HepG2 (cell line): ENCODE measurements around the gene MTHFD1. TPM values are rescaled to one million over a fixed set of nuclear protein-coding genes. Genes with fewer than 3 reads are reported as not detected.
A peak's percentile ranks its signal among the peaks of the same experiment; 100 is the strongest.

Source experiments
- ARID2 ChIP-seq: sonication (generic); formaldehyde crosslinking; IDR thresholded peaks from 2 replicates; pipeline ENCODE4 v1.8.1; 2022; ENCODE audit warnings: mild to moderate bottlenecking, missing genetic modification reagents, borderline replicate concordance
- ATF2 ChIP-seq: sonication (generic); formaldehyde crosslinking; IDR thresholded peaks from 2 replicates; pipeline ENCODE4 v1.4.0; 2020; ENCODE audit warnings: missing genetic modification reagents
- CEBPZ ChIP-seq: IDR thresholded peaks from 2 replicates; pipeline ENCODE4 v1.6.1; 2012; ENCODE audit warnings: low read length, improper control_type of control experiment
- CHD4 ChIP-seq: fragments of 200-600 bp; sonication (generic); IDR thresholded peaks from 2 replicates; pipeline ENCODE4 v1.7.0; 2017; ENCODE audit warnings: mild to moderate bottlenecking, low read length, borderline replicate concordance
- HMG20B ChIP-seq: conservative IDR thresholded peaks from 2 replicates; pipeline ENCODE4 v1.6.1; 2016; ENCODE audit warnings: missing genetic modification reagents, missing compliant biosample characterization
- MYPOP ChIP-seq: sonication (generic); formaldehyde crosslinking; IDR thresholded peaks from 2 replicates; pipeline ENCODE4 v1.8.1; 2023; ENCODE audit warnings: mild to moderate bottlenecking, moderate library complexity, missing genetic modification reagents
- NR3C1 ChIP-seq: sonication (generic); formaldehyde crosslinking; IDR thresholded peaks from 2 replicates; pipeline ENCODE4 v1.4.0; 2020; ENCODE audit warnings: missing genetic modification reagents
- PHF5A ChIP-seq: IDR thresholded peaks from one replicate; pipeline ENCODE4 v1.6.1; 2018; ENCODE audit warnings: low read depth, missing genetic modification reagents; ENCODE audit not compliant: unreplicated experiment
- PLRG1 ChIP-seq: fragments of 450-650 bp; conservative IDR thresholded peaks from 2 replicates; pipeline ENCODE4 v1.6.1; 2016
- SNAPC2 ChIP-seq: sonication (generic); formaldehyde crosslinking; IDR thresholded peaks from 2 replicates; pipeline ENCODE4 v1.8.1; 2022; ENCODE audit warnings: mild to moderate bottlenecking, missing genetic modification reagents
- SOX13 ChIP-seq, 3 experiments: fragments of 450-650 bp in 1 of 3; sonication (generic) in 1 of 3; formaldehyde crosslinking in 1 of 3; IDR thresholded peaks in 2 of 3; conservative IDR thresholded peaks in 1 of 3; 2 replicates each; pipeline versions ENCODE4 v1.5.0 to v1.6.1; 2016 to 2020; ENCODE audit warnings: antibody characterized with exemption in 1 of 3, mild to moderate bottlenecking in 1 of 3, missing compliant biosample characterization in 1 of 3, missing genetic modification reagents in 1 of 3, moderate library complexity in 1 of 3
- SRF ChIP-seq: IDR thresholded peaks from 2 replicates; pipeline ENCODE4 v1.6.1; 2011; ENCODE audit warnings: mild to moderate bottlenecking, low read depth, low read length, moderate library complexity
- TOE1 ChIP-seq: sonication (generic); formaldehyde crosslinking; IDR thresholded peaks from 2 replicates; pipeline ENCODE4 v1.4.0; 2020; ENCODE audit warnings: mild to moderate bottlenecking, missing genetic modification reagents
- ZMYM3 ChIP-seq: sonication (generic); formaldehyde crosslinking; IDR thresholded peaks from 2 replicates; pipeline ENCODE4 v1.5.1; 2020; ENCODE audit warnings: mild to moderate bottlenecking, missing genetic modification reagents
- ZNF234 ChIP-seq: sonication (generic); formaldehyde crosslinking; conservative IDR thresholded peaks from 2 replicates; pipeline ENCODE4 v1.5.1; 2020; ENCODE audit warnings: mild to moderate bottlenecking, missing genetic modification reagents
- ZNF296 ChIP-seq: sonication (generic); formaldehyde crosslinking; conservative IDR thresholded peaks from 2 replicates; pipeline ENCODE4 v1.5.0; 2020; ENCODE audit warnings: mild to moderate bottlenecking, missing genetic modification reagents
- ZNF362 ChIP-seq: sonication (generic); formaldehyde crosslinking; IDR thresholded peaks from 2 replicates; pipeline ENCODE4 v1.4.0; 2020; ENCODE audit warnings: missing genetic modification reagents, mild to moderate bottlenecking, borderline replicate concordance
- ZNF552 ChIP-seq: sonication (generic); formaldehyde crosslinking; IDR thresholded peaks from 2 replicates; pipeline ENCODE4 v1.9.0; 2022; ENCODE audit warnings: missing genetic modification reagents, mild to moderate bottlenecking, borderline replicate concordance
- ZNF678 ChIP-seq: sonication (generic); formaldehyde crosslinking; IDR thresholded peaks from 2 replicates; pipeline ENCODE4 v1.4.0; 2020; ENCODE audit warnings: mild to moderate bottlenecking, missing genetic modification reagents
- ZNF7 ChIP-seq: IDR thresholded peaks from 2 replicates; pipeline ENCODE4 v1.6.1; 2016; ENCODE audit warnings: missing biosample characterization, missing genetic modification reagents
- ZNF740 ChIP-seq: sonication (generic); formaldehyde crosslinking; IDR thresholded peaks from 2 replicates; pipeline ENCODE4 v1.4.0; 2020; ENCODE audit warnings: missing genetic modification reagents
- ZNF766 ChIP-seq: sonication (generic); formaldehyde crosslinking; IDR thresholded peaks from 2 replicates; pipeline ENCODE4 v1.5.0; 2020; ENCODE audit warnings: missing genetic modification reagents, borderline replicate concordance
- ZNF792 ChIP-seq: IDR thresholded peaks from 2 replicates; pipeline ENCODE4 v1.6.1; 2016
- ZNF883 ChIP-seq: sonication (generic); formaldehyde crosslinking; IDR thresholded peaks from 2 replicates; pipeline ENCODE4 v1.5.1; 2020; ENCODE audit warnings: mild to moderate bottlenecking, missing genetic modification reagents; ENCODE audit errors: not compliant biosample characterization
- polyA plus RNA-seq, 8 experiments: library from polyadenylated mRNA; depleted of rRNA in 3 of 8; stranded (reverse) in 7 of 8; unstranded in 1 of 8; fragments of >200 nt; fragmentation: Illumina TruSeq in 4 of 8; extraction: Trizol in 4 of 8; gene quantifications; 2 replicates each; pipeline versions ENCODE4 v1.2.1 to v1.2.3, GENCODE V29; 2011 to 2016; ENCODE audit warnings: low read depth in 4 of 8, missing spikeins in 1 of 8, mixed read lengths in 1 of 8; ENCODE audit not compliant: insufficient read depth in 1 of 8
- total RNA-seq, 5 experiments: library from RNA; depleted of rRNA; stranded (reverse); fragments of >200 nt; fragmentation: Illumina TruSeq; extraction: Trizol; gene quantifications; 2 replicates each; pipeline ENCODE4 v1.2.3, GENCODE V29; 2016; ENCODE audit warnings: low read depth in 1 of 5

Gene MTHFD1
- total and polyA plus RNA-seq, 2 of the 13 experiments (the other 11 are each of a cell fraction or from before 2014, with no cell fraction given) = 31.0 to 106 TPM

DNA sequence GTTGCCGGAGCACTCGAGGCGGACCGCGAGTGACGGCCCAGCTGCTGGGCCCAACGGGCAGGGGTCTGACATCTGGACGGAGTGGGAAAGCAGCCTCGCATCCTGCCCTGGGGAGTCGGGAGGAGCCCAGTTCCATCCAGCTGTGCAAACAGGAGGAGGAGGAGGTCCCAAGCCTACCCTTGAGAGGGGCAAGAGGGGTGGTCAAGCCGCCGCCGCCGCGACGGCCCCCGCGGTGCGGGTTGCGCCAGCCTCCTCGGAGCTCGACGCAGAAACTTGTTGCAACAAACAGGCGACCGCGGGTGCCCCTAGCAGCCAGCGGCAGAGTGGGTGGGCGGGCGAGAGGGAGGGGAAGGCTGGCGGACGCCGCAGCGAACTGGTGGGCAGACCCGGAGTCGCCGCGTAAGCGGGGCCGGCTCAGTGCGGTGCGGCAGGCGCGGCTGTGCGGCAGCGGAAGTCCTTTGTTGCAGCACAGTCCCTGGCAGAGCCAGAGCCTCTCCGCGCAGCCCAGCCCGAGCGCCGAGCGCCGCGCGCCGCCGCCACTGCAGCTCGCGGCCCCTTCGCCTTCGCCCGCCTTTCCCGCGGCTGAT lies 116.2 kb downstream of the MTHFD1 start, which contains the start of gene ZBTB1 (continued):
- TF ChIP-seq ZNF678 (no peak), ZNF234 (no peak), ZNF362 (0 out of 2 replicates have a peak, but pooled peaks have one; percentile 1), SOX13 (IDR thresholded peaks at IDR 0.05) (no peak), SOX13 (CRISPR knock-in tag; conservative IDR thresholded peaks at IDR 0.05 in 1 of 2, IDR thresholded peaks at IDR 0.05 in 1 of 2) (no peak), ZNF7 (CRISPR knock-in tag) (no peak), ZNF792 (CRISPR knock-in tag) (no peak; the same call in 1 of the 2 replicates), TOE1 (no peak; the same call in 1 of the 2 replicates), PHF5A (no peak), ZNF766 (CRISPR knock-in tag) (no peak), PLRG1 (no peak), SNAPC2 (CRISPR knock-in tag) (0 out of 2 replicates have a peak, but pooled peaks have one; percentile 12), ARID2 (CRISPR knock-in tag) (no peak), HMG20B (no peak; the same call in 1 of the 2 replicates), NR3C1 (no peak), SRF (no peak), CEBPZ (no peak), ATF2 (CRISPR knock-in tag) (no peak), ZNF552 (CRISPR knock-in tag) (no peak), ZNF740 (CRISPR knock-in tag) (no peak), ZNF883 (CRISPR knock-in tag) (no peak), ZMYM3 (no peak), MYPOP (CRISPR knock-in tag) (no peak; the same call in 1 of the 2 replicates), CHD4 (no peak), ZNF296 (CRISPR knock-in tag) (no peak)
